GM21737 (cell line): ENCODE results near the gene SERPINE3.

Source experiments
- ATAC-seq: cut with Tn5 transposase; IDR thresholded peaks from one replicate; pipeline ENCODE4 v1.9.1; 2021; ENCODE audit warnings: mild to moderate bottlenecking, moderate library complexity; ENCODE audit not compliant: unreplicated experiment

SERPINE3 gene

DNA sequence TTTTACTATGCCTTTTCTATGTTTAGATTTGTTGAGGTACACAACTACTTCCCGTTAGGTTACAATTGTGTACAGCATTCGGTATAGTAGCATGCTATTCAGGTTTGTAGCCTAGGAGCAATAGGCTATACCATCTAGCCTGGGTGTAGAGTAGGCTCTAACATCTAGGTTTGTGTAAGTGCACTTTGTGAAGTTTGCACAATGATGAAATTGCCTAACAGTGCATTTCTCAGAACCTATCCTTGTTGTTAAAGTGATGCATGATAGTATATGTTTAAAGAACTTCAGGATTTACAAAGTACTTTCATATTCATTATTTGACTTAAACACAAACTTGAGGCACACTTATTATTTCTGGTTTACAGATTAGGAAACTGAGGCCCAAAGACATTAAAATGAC lies 11.5 kb upstream of the SERPINE3 start:
- ATAC-seq: no peak

DNA sequence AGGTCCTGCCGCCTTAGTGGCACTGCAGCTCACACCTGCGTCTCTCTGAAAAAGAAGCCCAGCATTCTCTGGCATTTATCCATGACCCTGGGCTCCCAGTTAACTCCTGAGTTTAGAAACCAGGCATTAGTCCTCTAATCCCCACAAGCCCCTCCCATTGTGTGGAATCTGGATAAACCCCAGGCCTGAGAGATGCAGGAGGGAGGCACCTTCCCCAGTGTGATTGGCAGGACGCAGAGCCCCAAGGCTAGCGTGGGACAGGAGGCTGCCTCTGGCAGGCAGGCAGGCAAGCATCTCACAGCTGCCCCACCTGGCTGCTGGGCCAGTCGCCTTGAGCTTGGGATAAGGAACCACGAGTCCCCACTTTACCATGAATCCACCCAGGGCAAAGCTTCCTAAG lies 11.0 kb upstream of the SERPINE3 start:
- ATAC-seq: no peak

DNA sequence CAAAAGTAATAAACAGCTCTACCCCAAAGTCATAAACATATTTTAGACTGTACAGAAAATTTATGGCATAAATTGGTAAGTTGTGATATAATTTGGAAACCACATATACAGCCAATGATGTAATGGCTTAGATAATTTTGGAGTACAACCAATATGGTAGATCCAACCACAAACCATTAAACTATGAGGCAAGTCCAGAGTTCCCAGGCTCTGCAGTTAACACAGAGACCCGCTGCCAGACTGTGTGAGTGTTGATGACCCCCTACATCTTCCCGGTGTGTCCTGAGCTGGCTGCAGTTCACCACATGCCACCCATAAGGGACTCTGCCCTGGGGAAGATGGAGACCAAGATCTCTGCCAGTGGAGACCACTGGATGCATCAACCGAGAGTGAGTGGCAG lies 9.9 kb upstream of the SERPINE3 start:
- ATAC-seq: no peak

DNA sequence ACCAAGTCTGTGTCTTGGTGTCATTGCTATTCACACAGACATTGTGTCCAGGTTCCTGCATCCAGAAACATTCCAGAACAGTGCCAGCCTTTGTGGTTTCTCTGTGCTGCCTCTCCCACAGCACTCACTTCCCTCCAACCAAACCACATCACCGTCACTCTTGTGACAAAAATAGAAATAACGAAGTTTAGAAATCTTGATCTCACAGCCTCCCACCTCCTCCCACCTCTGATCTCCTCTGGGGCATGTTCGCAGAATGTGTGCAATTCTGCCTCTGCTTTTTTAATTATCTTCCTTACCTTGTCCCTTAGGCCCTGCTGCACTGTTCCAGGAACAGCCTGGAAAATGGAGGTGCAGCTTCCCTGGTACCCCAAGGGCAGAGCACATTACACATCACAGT lies 8.7 kb upstream of the SERPINE3 start:
- ATAC-seq: no peak

DNA sequence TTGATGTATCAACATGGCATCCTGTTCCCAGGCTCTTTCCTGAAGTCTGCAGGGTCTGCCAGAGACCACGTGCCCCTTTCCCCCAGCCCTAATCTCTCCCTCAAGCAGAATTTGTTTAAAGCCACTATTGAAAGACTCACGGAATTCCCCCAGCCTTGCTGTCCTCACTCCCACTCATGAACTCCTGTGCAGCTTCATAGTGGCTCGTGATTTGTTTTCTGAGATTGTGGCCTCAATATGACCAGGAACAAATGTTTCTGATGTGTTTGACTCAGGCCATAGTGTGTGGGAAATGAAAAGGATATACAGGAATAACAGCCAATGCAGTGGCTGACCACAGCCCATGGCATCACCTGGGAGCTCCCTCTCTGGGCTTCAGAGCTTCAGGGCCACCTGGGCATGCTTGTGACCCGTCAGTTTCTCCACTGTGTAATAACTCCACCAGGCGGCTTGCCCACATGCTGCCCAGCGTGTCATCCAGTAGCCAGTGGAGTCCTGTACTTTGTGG lies 8.1 kb upstream of the SERPINE3 start:
- ATAC-seq: no peak

DNA sequence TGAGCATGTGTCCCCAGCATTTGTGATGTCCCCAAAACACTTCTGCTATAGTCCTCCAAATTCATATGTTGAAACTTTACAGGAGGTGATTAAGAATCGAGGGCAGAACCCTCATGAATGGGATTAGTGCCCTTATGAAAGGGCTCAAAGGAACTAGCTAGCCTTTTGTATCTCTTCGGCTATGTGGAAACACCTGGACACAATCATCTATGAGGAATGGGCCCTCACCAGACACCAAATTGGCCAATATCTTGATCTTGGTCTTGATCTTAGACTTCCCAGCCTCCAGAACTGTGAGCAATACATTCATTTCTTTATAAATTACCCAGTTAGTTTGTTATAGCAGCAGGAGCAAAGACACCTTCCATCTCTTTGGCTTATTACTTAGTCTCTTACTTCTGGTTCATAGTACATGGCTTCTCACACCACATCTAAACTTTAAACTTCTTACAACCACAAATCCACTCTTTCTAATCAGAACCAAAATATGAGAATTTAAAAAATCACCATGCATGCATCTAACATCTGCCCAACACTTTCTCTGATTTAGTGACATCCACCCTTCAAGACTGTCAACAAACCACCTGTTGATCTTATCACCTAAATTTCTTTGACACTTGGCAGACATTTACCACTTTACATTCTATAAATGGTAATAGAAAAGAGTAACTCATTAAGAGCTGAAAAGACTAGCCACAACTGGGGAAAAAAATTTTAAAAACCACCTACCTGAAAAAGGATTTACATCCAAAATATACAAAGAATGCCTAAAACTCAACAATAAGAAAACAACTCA lies 6.7 kb upstream of the SERPINE3 start:
- no peak for ATAC-seq

DNA sequence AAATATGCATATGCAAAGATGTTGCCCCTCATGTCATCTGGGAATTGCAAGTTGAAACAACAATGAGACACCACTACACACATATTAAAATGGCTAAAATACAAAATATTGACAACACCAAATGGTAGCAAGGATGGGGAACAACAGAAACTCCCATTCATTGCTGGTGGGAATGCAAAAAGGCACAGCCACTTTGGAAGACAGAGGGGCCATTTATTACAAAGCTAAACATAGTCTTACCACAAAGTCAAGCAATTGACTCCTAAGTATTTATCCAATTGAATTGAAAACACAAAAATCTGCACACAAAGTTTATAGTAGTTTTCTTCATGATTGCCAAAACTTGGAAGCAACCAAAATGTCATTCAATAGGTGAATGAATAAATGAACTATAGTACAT lies 6.1 kb upstream of the SERPINE3 start:
- ATAC-seq: no peak

- no peak for ATAC-seq
These were observed 5.7 kb upstream of the SERPINE3 start for GRCh38 chr13:51333826-51334225.

DNA sequence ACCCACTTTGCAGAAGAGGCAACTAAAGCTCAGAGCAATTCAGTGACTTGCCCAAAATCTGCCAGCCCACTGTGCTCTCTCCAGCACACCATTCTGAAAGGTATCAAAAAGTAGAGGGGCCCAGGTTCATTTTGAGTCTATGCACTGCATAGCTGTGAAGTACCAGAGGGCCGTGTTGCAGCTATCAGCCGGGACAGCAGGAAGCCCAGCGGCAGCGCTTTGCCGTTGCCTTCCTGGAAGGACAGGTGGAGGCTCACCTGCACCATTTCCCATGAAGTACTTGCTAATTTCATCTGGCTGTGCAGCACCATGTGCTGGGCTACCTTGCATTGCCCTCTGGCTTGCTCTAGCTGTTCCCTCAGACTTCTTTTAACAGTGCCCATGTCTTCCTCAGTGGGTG lies 2.7 kb upstream of the SERPINE3 start:
- ATAC-seq: no peak

DNA sequence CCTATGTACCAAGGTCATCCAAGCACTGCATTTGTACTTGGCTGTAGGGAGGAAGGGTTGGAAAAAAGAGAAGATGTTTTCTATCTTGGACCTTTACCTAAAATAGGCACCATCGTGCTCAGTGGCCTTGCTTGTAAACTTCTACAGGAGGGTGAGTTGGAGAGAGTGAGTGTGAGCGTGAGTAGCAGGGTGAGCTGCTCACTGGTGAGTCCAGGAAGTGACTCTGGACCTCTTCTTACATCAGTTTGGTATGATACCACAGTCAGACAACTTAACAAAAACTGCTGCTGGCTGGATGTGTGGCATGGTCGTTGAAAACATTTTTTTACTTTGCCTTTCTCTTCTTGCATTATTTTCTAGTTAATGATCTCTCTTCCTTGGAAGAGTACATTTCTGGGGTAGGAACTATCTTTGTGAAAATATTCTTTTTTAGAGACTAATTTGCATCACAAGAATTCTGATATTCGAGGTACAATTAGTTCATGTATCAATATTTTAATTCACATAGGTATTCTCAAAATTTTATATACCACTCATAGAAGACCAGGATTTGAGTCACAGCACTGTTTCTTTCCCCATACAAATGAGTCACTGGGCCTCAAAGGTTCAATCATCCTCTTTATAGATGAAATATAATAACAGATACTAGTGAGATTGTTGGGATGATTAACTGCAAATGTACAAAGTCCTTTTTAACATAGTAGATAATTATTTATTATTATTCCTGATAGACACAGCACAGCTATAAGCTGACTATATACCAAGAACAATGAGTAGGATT lies 651 bp downstream of the SERPINE3 start:
- no peak for ATAC-seq

DNA sequence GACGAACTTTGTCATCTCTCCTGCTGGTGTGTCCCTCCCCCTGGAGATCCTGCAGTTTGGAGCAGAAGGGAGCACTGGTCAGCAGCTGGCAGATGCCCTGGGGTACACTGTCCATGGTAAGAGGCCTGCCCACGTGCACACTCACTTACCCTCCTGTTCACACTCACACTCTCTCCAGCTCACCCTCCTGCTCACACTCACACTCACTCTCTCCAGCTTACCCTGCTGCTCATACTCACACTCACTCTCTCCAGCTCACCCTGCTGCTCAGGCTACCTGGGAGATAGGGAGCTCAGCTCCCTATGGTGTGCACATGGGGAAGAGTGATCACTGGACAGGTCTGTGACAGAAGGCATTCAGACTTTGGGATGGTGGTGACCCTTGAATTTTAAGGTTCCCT lies 1.7 kb downstream of the SERPINE3 start:
- no peak for ATAC-seq

- ATAC-seq: no peak
These were observed 2.3 kb downstream of the SERPINE3 start for GRCh38 chr13:51341791-51342190.

DNA sequence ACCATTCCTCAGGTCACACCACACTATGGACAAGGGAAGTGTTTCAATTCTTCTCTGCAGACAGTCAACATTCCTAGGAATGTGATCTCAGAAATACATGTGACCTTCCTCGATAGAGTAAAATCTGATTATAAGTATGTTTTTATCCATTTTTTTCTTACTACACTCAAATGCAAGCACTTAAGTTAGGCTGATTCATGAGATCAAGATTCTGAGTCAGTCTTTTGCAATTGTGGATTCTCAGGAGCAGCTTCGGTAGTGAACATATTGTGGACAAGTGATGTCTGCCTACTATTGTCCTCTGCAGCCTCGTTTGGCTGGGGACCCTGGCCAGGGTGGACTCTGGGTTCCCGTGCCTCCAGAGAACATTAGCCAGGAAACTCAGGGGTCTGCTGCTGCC lies 3.2 kb downstream of the SERPINE3 start:
- ATAC-seq: no peak

GRCh38 chr13:51343475-51343874 lies 4.0 kb downstream of the SERPINE3 start:
- ATAC-seq: no peak

GRCh38 chr13:51346397-51346796 lies 6.9 kb downstream of the SERPINE3 start:
- no peak for ATAC-seq

- ATAC-seq: no peak
These were observed 7.6 kb downstream of the SERPINE3 start for GRCh38 chr13:51347099-51347498.

- ATAC-seq: no peak
These were observed 8.8 kb downstream of the SERPINE3 start for GRCh38 chr13:51348069-51348967.

- ATAC-seq: no peak
These were observed 9.5 kb downstream of the SERPINE3 start for GRCh38 chr13:51349016-51349415.

- ATAC-seq: no peak
These were observed 15.7 kb downstream of the SERPINE3 start for GRCh38 chr13:51355217-51355616.

DNA sequence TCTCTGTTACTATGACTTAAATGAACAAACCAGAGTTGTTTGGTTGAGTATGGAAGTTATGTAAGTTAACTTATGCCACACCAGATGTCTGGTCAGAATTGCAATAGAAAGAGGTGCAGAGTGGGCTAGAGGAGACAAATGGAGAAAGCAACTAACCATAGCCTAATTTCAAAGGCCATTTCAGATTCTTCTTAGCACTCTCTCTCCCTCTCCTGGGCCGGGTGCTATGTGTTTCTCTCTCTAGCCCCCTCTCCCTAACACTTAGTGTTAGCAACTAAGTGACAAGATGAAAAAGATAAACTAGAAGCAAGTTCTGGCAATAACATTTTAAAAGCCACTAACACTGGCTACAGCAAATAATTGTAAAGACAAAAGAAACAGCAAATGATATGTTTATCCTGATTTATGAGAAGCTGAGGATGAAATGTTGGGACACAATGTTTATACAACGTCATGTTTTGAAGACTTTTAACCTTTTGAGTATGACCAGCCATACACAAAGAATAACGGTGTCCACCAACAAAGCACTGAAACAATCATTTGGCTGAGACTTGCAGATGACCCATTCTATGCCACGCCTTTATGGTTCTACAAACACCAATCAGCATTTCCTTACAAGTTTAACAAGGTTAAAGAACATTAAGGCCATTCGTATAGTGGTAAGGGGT lies 18.6 kb downstream of the SERPINE3 start:
- no peak for ATAC-seq

GRCh38 chr13:51359352-51359751 lies 19.9 kb downstream of the SERPINE3 start:
- no peak for ATAC-seq
